Body of pancreas (tissue), 4 donors: Measurements from ENCODE around the gene CD48. TPM values are rescaled to one million over a fixed set of nuclear protein-coding genes. Genes with fewer than 3 reads are reported as not detected.
A peak's percentile ranks its signal among the peaks of the same experiment; 100 is the strongest.

ENCODE experiments used
- ATAC-seq: fragments of 150-250 bp; one replicate; pipeline ENCODE4 v1.9.1; 2016
- DNase-seq, 4 donors: peaks; one replicate each; pipeline ENCODE4 v3.0.0-alpha.2; 2019
- H3K27ac ChIP-seq, 4 donors: fragments of 200-600 bp; sonication (generic); 1 replicate in 3 of 4; 2 replicates in 1 of 4; pipeline versions ENCODE4 v1.5.1 to v1.6.1; 2016 to 2019; ENCODE audit warnings: mild to moderate bottlenecking in 1 of 4, mixed read lengths in 1 of 4, moderate library complexity in 1 of 4
- H3K27me3 ChIP-seq, 2 donors: fragments of 200-600 bp; sonication (generic); one replicate each; pipeline ENCODE4 v1.6.0; 2016; ENCODE audit warnings: mild to moderate bottlenecking in 1 of 2
- H3K36me3 ChIP-seq, 2 donors: fragments of 200-600 bp; sonication (generic); replicated peaks in 1 of 2; 2 replicates each; pipeline ENCODE4 v1.5.1; 2016; ENCODE audit warnings: low read depth in 2 of 2; ENCODE audit not compliant: insufficient read depth in 1 of 2
- H3K4me1 ChIP-seq: fragments of 200-600 bp; sonication (generic); one replicate; pipeline ENCODE4 v1.6.0; 2016
- H3K4me3 ChIP-seq, 2 donors: fragments of 200-600 bp; sonication (generic); 1 replicate in 1 of 2; 2 replicates in 1 of 2; pipeline ENCODE4 v1.5.1; 2016 to 2019
- H3K9me3 ChIP-seq, 3 donors: fragments of 200-600 bp; sonication (generic); 1 replicate in 2 of 3; 2 replicates in 1 of 3; pipeline ENCODE4 v1.5.1; 2016
- CTCF ChIP-seq, 7 experiments: fragments of 450-650 bp in 4 of 7; fragments of 200-600 bp in 3 of 7; sonication (generic) in 3 of 7; IDR thresholded peaks; one replicate each; pipeline ENCODE4 v1.5.1; 2016 to 2019; ENCODE audit warnings: antibody characterized with exemption in 7 of 7
- POLR2A ChIP-seq, 3 donors: fragments of 450-650 bp; IDR thresholded peaks; one replicate each; pipeline ENCODE4 v1.6.1; 2016; ENCODE audit warnings: antibody characterized with exemption in 3 of 3, mild to moderate bottlenecking in 2 of 3
- WGBS, 2 donors: methylation state at CpG; one replicate each; pipeline ENCODE4 v1.1.5; 2017; 5-methylcytosine and 5-hydroxymethylcytosine counted together
- intact Hi-C: fragments of 100-400 bp; cut with DNase I; formaldehyde crosslinking; loops from one replicate; pipeline ENCODE4 v1.15.1; 2023
- total RNA-seq, 2 donors: library from RNA; depleted of rRNA; stranded (reverse); fragments of >200 nt; gene quantifications; one replicate each; pipeline ENCODE4 v1.1.0, GENCODE V29; 2016

Gene CD48
- total RNA-seq, 2 donors from 2014 or later, result 2.3 to 5.7 TPM

GRCh38 chr1:160670701-160671100 is 40.9 kb downstream of the CD48 start:
- Histone ChIP-seq H3K36me3 (no peaks in the 10 kb centered on the region), H3K4me1 (peaks cover 3% of the 10 kb centered on the region), H3K27me3 (peaks cover 0 to 7% of the 10 kb centered on the region in 2 donors), H3K9me3 (no peaks in the 10 kb centered on the region), H3K27ac (no peak overlapping the region), H3K4me3 (no peak overlapping the region)
- ATAC-seq, result no peak
- DNase-seq, result no peak
- intact Hi-C loops, result no loop called here
- no peak for TF ChIP-seq CTCF (IDR thresholded peaks at IDR 0.05)
- no peak for TF ChIP-seq POLR2A (IDR thresholded peaks at IDR 0.05)
- 76 to 79% methylated on average over 4 of the region's 4 CpGs for WGBS, 2 donors

GRCh38 chr1:160669802-160670201 is 41.8 kb downstream of the CD48 start:
- no peaks in the 10 kb centered on the region for H3K36me3 ChIP-seq
- no peak for DNase-seq
- no peaks in the 10 kb centered on the region for H3K4me1 ChIP-seq
- TF ChIP-seq POLR2A (IDR thresholded peaks at IDR 0.05) (no peak), CTCF (IDR thresholded peaks at IDR 0.05) (no peak)
- H3K9me3 ChIP-seq, result no peaks in the 10 kb centered on the region
- intact Hi-C loops, result no loop called here
- peaks cover 0 to 7% of the 10 kb centered on the region in 2 donors for H3K27me3 ChIP-seq
- no peak overlapping the region for H3K27ac ChIP-seq
- no peak overlapping the region for H3K4me3 ChIP-seq
- ATAC-seq, result no peak
- WGBS, 2 donors, result 93 to 95% methylated on average over 20 of the region's 20 CpGs

- no peak for TF ChIP-seq CTCF (IDR thresholded peaks at IDR 0.05)
- TF ChIP-seq POLR2A (IDR thresholded peaks at IDR 0.05), result no peak
- DNase-seq (no peak), ATAC-seq (no peak)
- Histone ChIP-seq H3K9me3 (no peaks in the 10 kb centered on the region), H3K27me3 (peaks cover 0 to 4% of the 10 kb centered on the region in 2 donors), H3K4me1 (no peaks in the 10 kb centered on the region), H3K4me3 (no peak overlapping the region), H3K27ac (no peak overlapping the region), H3K36me3 (no peaks in the 10 kb centered on the region)
- intact Hi-C loops, result no loop called here
Measured at GRCh38 chr1:160669276-160669675, 42.3 kb downstream of the CD48 start.

- TF ChIP-seq CTCF (IDR thresholded peaks at IDR 0.05) (no peak), POLR2A (IDR thresholded peaks at IDR 0.05) (no peak)
- H3K27me3 ChIP-seq, result no peaks in the 10 kb centered on the region
- intact Hi-C loops, result no loop called here
- H3K9me3 ChIP-seq, result no peaks in the 10 kb centered on the region
- no peaks in the 10 kb centered on the region for H3K4me1 ChIP-seq
- ATAC-seq (no peak), DNase-seq (no peak)
- H3K36me3 ChIP-seq, result no peaks in the 10 kb centered on the region
- no peak overlapping the region for H3K27ac ChIP-seq
- whole genome bisulfite sequencing, 2 donors, result 69 to 71% methylated on average over 2 of the region's 2 CpGs
- no peak overlapping the region for H3K4me3 ChIP-seq
Measured at GRCh38 chr1:160667896-160668295, 43.7 kb downstream of the CD48 start.

GRCh38 chr1:160666079-160666442 is 45.6 kb downstream of the CD48 start:
- DNase-seq (no peak), ATAC-seq (no peak)
- intact Hi-C loops, result no loop called here
- WGBS, 2 donors, result 56 to 66% methylated on average over 3 of the region's 3 CpGs
- Histone ChIP-seq H3K4me3 (no peak overlapping the region), H3K36me3 (no peaks in the 10 kb centered on the region), H3K27me3 (no peaks in the 10 kb centered on the region), H3K4me1 (no peaks in the 10 kb centered on the region), H3K27ac (peak overlapping the region in 2 of 4 donors; percentile 31 to 67), H3K9me3 (no peaks in the 10 kb centered on the region)
- TF ChIP-seq POLR2A (IDR thresholded peaks at IDR 0.05) (no peak), CTCF (IDR thresholded peaks at IDR 0.05) (no peak)
